HPDE6-E6E7 (cell line): ENCODE measurements around the gene ITPR2.
"Not testable (repeated sequence)": the region's sequence is repeated elsewhere in the genome, so short reads cannot be mapped to it uniquely, and the experiment has no call there.

ENCODE experiments used
- DNase-seq: peaks from one replicate; pipeline ENCODE4 v3.0.0; 2011; ENCODE audit warnings: missing footprints; ENCODE audit errors: extremely low spot score

ITPR2 gene

DNA sequence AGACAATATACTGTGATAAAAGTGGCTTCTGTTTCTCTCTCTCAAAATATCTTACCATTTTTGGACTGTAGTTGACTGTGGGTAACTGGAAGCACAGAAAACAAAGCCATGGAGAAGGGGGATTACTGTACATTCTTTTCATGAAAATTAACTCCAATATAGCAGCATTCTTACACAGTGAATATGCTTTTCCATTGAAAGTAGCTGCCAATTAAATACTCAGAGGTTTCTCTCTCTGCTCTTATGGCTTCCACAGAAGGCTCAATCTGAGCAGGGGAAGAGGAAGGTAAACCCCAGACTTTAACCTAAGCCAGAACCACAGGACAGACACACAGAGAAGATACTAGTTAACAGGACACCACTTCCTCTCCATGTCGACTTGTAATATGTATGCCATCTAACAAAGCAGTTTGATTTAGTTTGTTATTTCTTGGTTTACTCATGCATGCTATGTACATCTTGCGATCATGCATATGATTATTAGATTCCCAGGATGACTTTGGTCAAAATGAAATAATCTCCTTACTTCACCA, 487.5 kb downstream of the ITPR2 start:
- DNase-seq = no peak

DNA sequence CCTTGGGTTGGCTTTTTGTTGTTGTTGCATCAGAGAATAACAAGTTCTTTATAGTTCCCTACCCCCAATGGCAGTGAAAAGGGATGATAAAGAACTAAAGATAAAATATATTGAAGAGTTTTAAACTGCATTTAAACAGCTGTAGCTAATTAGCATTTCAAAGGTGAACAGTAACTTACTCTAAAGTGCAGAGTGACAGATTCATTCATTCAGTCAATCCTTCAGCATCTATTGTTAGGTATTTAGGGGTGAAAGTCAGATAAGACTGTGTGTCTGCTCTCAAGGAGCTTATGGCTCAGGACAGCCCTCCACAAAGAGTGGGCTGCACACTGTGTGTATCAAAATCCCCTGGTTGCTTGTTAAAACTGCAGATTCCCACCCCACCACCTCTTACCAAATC, 491.5 kb downstream of the ITPR2 start:
- DNase-seq = no peak

GRCh38 chr12:26340649-26341048, 492.3 kb downstream of the ITPR2 start:
- DNase-seq = no peak

DNA sequence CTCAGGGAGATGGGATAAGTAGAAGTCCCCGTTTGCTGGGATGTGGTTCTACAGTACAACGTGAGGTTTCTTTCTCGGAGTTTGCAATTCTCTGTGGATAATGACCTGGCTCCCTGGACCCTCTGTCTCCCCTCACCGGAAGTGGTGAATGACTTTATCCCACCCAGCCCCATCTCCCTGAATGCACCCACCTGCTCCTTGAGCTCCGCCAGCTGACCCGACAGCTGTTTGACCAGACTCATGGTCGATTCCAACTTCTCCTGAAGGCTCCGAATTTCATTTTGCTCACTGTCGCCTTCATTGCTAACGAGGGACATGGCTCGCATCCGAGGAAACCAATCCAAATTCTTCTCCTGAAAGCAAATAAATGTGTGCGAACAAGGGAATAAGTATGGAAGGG, 493.0 kb downstream of the ITPR2 start:
- DNase-seq = no peak

- peak; percentile 77 for DNase-seq
Observed at GRCh38 chr12:26338586-26339572, 494.1 kb downstream of the ITPR2 start.

DNA sequence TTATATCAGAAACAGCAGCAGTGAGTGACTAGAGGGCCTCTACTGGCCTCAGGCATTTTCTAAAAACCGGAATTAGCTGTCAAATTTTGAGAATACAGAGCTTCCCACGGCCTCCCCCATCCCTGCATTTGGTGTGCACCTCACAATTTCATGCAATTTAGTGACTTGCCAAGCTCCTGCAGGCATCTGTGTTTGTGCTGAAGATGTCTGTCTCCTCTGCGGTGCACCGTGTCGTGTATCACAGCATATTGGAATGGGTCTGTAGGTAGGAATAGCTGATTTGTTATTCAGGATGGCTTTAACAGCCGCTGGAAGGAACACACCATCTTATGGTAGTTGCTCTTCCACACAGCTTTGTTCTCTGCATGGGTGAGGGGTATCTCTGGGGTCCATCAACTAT, 497.3 kb downstream of the ITPR2 start:
- DNase-seq = no peak

GRCh38 chr12:26334621-26335124, 498.3 kb downstream of the ITPR2 start:
- no peak for DNase-seq

DNA sequence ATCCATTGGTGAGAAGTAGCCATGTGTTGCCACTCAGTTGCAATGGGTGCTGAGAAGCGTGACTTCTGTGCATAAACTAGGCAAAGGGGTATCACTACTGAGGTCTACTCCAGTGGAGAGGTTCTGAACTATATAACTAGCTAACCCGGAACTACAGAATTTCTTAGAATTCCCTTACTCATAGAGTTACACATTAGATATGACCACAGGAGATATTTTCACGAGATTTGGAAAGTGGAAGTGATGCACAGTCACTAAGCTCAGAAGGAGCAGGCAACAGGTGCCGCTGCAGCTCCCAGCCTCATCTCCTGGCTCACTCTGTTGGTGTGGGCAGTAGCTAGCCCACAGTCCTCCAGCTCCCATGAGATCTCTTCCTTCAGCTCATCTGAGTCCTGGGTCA, 501.0 kb downstream of the ITPR2 start:
- no peak for DNase-seq

GRCh38 chr12:26331136-26331535, 501.9 kb downstream of the ITPR2 start:
- no peak for DNase-seq

- no peak for DNase-seq
Observed at GRCh38 chr12:26327975-26328644, 504.9 kb downstream of the ITPR2 start.

GRCh38 chr12:26323673-26324072, 509.3 kb downstream of the ITPR2 start:
- no peak for DNase-seq

- DNase-seq = peak; percentile 7
Observed at GRCh38 chr12:26319511-26319910, 513.5 kb downstream of the ITPR2 start.

GRCh38 chr12:26318661-26319068, 514.3 kb downstream of the ITPR2 start:
- DNase-seq = peak; percentile 64

GRCh38 chr12:26317942-26318575, 514.9 kb downstream of the ITPR2 start:
- peak; percentile 54 for DNase-seq

DNA sequence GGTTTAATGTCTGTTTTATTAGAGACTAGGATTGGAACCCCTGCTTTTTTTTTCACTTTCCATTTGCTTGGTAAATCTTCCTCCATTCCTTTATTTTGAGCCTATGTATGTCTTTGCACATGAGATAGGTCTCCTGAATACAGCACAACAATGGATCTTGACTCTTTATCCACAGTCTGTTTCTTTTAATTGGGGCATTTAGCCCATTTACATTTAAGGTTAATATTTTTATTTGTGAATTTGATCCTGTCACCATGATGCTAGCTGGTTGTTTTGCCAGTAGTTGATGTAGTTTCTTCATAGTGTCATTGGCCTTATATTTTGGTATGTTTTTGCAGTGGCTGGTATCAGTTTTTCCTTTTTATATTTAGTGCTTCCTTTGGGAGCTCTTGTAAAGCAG, 518.9 kb downstream of the ITPR2 start:
- not testable (repeated sequence) for DNase-seq

DNA sequence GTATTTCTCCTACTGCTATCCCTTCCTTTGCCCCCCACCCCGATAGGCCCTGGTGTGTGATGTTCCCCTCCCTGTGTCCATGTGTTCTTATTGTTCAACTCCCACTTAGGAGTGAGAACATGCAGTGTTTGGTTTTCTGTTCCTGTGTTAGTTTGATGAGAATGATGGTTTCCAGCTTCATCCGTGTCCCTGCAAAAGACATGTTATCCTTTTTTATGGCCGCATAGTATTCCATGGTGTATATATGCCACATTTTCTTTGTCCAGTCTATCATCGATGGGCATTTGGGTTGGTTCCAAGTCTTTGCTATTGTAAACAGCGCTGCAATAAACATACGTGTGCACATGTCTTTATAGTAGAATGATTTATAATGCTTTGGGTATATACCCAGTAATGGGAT, 522.5 kb downstream of the ITPR2 start:
- not testable (repeated sequence) for DNase-seq

DNA sequence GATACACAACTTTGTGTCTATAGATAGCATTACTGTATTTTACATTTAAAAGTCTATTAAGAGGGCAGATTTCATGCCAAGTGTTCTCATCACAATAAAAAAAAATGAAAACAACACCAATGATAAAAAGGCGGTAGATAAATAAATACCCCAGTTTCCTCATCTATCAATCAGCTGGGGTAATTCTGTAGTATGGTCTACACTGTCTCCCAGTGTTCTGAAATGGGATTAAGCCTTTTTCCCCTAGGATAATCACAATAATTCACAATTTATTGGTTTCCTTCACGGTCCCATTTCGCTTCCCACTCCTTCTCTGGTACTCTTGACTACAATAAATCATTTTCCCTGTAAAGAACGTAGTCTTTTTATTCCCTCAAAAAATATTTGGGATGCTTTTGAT, 523.4 kb downstream of the ITPR2 start:
- no peak for DNase-seq

DNA sequence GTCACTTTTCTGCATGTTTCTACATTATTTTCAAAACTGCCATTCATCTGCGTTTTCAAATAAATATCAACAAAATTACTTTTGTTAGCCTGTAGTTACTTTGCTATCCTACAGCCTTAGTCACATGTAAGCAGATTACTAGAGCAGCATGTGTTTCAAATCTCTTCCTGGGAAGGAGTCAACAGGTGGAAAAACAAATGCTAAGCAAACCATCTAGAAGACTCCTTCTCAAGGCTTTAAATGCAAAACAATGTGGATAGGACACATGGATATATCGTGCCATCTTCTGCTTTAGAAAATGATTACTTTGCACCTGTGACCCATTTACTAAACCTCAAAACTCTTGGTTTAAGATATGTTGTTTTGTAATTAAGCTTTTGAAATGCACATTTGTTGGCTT, 528.7 kb downstream of the ITPR2 start:
- DNase-seq = no peak

DNA sequence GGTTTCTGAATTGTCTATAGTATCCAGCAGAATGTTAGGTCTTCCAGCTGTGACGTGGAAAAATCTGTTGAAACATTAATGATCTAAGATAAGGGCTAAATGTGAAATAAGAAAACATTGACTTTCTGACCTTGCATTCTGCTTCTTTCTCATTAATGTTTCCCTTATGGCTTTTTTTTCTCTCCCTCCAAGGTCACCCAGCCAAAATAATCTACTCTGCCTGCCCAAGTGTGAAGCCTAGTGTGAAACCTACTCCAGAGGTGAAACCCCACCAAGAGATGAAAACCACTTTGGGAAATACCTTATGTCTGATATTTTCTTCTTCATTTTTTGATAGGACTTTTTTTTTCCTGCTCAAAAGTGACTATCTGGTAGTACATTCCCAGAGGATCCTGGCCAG, 529.6 kb downstream of the ITPR2 start:
- no peak for DNase-seq

DNA sequence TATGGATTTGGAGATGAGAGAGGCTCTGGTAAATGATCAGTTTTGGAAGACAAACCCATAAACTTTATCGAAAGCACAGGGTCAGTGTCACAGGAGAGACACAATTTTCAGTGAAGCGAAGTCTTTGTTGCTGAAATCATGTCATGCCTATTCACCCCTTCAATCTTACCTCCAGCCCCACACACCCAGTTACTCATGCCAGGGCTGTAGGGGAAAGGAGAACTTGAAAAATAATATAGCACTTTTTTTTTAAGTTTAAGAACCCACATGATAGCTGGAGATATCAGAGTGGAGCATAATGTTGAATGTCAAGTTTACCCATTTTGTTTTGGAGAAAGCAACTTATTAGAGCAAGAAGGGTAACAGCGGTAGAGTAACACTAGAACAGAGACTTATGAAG, 530.2 kb downstream of the ITPR2 start:
- DNase-seq = no peak

DNA sequence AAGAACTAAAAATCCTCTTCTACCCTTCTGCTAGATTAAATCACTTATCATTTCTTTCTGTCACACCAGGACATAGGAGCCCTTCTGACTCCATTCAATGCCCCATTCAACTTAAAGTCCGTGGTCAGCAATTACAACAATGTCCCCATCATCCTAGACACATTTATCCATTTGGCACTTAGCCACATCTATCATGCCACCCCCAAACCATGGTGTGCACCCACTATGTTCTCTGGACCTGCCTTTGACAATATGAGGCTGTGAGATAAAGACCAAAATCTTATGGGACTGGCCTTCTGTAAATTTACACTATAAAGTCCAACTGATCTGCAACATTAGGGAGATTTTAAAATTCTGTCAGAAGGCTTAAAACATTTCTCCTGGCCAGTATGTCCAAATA, 533.2 kb downstream of the ITPR2 start:
- DNase-seq = no peak
